Heart left ventricle (tissue), 16 donors: Measurements from ENCODE around the gene CELF2. TPM values are rescaled to one million over a fixed set of nuclear protein-coding genes. Genes with fewer than 3 reads are reported as not detected.

ENCODE experiments used
- ATAC-seq, 4 donors: fragments of 200-7000 bp; cut with Tn5 transposase; one replicate each; pipeline ENCODE4 v1.9.1; 2020 to 2022; ENCODE audit warnings: moderate library complexity in 4 of 4, mild to moderate bottlenecking in 3 of 4, moderate number of reproducible peaks in 1 of 4
- DNase-seq, 5 donors: peaks; one replicate each; pipeline ENCODE4 v3.0.0-alpha.2; 2020
- H3K27ac ChIP-seq, 12 donors: fragments of 200-600 bp; sonication (generic) in 4 of 12; one replicate each; pipeline versions ENCODE4 v1.5.0 to v1.8.0; 2016 to 2022; ENCODE audit warnings: mild to moderate bottlenecking in 2 of 12
- H3K27me3 ChIP-seq, 9 donors: fragments of 200-600 bp; sonication (generic) in 2 of 9; one replicate each; pipeline versions ENCODE4 v1.5.1 to v1.8.0; 2016 to 2022; ENCODE audit warnings: mild to moderate bottlenecking in 3 of 9
- H3K36me3 ChIP-seq, 9 donors: fragments of 200-600 bp; sonication (generic) in 2 of 9; one replicate each; pipeline versions ENCODE4 v1.5.0 to v1.8.0; 2018 to 2022; ENCODE audit warnings: mild to moderate bottlenecking in 2 of 9
- H3K4me1 ChIP-seq, 12 donors: fragments of 200-600 bp; sonication (generic) in 4 of 12; one replicate each; pipeline versions ENCODE4 v1.5.0 to v1.8.0; 2016 to 2022; ENCODE audit warnings: mild to moderate bottlenecking in 3 of 12
- H3K4me3 ChIP-seq, 12 donors: fragments of 200-600 bp; sonication (generic) in 4 of 12; one replicate each; pipeline versions ENCODE4 v1.5.0 to v1.8.0; 2017 to 2022; ENCODE audit warnings: mild to moderate bottlenecking in 9 of 12, moderate library complexity in 4 of 12
- H3K9me3 ChIP-seq, 12 donors: fragments of 200-600 bp; sonication (generic) in 4 of 12; one replicate each; pipeline versions ENCODE4 v1.5.0 to v1.8.0; 2016 to 2022; ENCODE audit warnings: mild to moderate bottlenecking in 1 of 12
- CTCF ChIP-seq, 12 donors: fragments of 200-600 bp; sonication (generic) in 4 of 12; IDR thresholded peaks; one replicate each; pipeline versions ENCODE4 v1.5.0 to v1.8.0; 2018 to 2022; ENCODE audit warnings: antibody characterized with exemption in 12 of 12, mild to moderate bottlenecking in 5 of 12
- POLR2A ChIP-seq, 2 donors: fragments of 450-650 bp; IDR thresholded peaks; one replicate each; pipeline ENCODE4 v1.6.1; 2017; ENCODE audit warnings: antibody characterized with exemption in 2 of 2, mild to moderate bottlenecking in 2 of 2, moderate library complexity in 2 of 2
- WGBS, 4 donors: extraction: QIAGEN DNeasy Blood & Tissue Kit in 2 of 4; methylation state at CpG; one replicate each; pipeline versions ENCODE4 v1.1.5 to v1.1.7; 2013 to 2018; 5-methylcytosine and 5-hydroxymethylcytosine counted together
- intact Hi-C, 10 donors: fragments of 100-400 bp; cut with DNase I; formaldehyde crosslinking; loops; one replicate each; pipeline versions ENCODE4 v1.11.1 to v1.14.2; 2022
- polyA plus RNA-seq, 2 donors: library from polyadenylated mRNA; stranded (reverse); fragments of 200-250 nt; gene quantifications; one replicate each; pipeline ENCODE4 v1.2.3, GENCODE V29; 2013
- total RNA-seq, 9 donors: library from RNA; depleted of rRNA in 2 of 9; stranded (reverse); fragments of >200 nt in 2 of 9; fragmentation: NEBNext Ultra II Directional in 3 of 9; extraction: Animal tissue kit (Norgen Biotek cat#: 25700) in 3 of 9; gene quantifications; one replicate each; pipeline versions ENCODE4 v1.1.0 to v1.2.4, GENCODE V29; 2016 to 2023
- donor health status: ischemic (EF 13 %, LVEDD 7.1; RV severe dilation, severe dysfunction).
- donor health status: healthy with polysubstance abuse.
- donor health status: DM: no; HTN: yes; CAD: no.
- donor health status: DM: no; HTN: no; CAD: no.
- donor health status: ischemic (EF 25% LVEDD 6.9; RV normal size, moderate dysfunction).
- donor health status: ischemic (EF 25% LVEDD 5.7; RV mildly dilated, moderate dysfunction).
- donor health status: healthy.
- donor health status: DM: yes; HTN: yes; CAD: no.
- donor health status: ischemic (EF 35%, LVEDD 5.7; RV mildly dilated, moderate dysfunction).
- donor health status: nonischemic (EF 11% LVEDD 7.7; RV severe dilation, severe dysfunction).
- donor health status: DM: yes; HTN: yes; CAD: no.
- donor health status: PGD.
- donor health status: ischemic (EF 29% LVEDD 5.4; RV normal size, mild dysfunction).
- donor health status: nonischemic (EF 23%, LVEDD 6.1; RV moderate dilation, normal function).

The CELF2 gene
- total and polyA plus RNA-seq, 11 donors: 14.2 to 103 (median 67.1) TPM

GRCh38 chr10:11214407-11214806 lies 196.7 kb downstream of the CELF2 start:
- no peak overlapping the region for H3K27ac ChIP-seq
- H3K4me1 ChIP-seq: peaks cover 6 to 66% (median 36%) of the 10 kb centered on the region in 12 donors
- no peaks in the 10 kb centered on the region for H3K27me3 ChIP-seq
- peaks cover 0 to 22% (median 0%) of the 10 kb centered on the region in 9 donors for H3K36me3 ChIP-seq
- DNase-seq: no peak
- intact Hi-C loops: no loop called here
- no peak overlapping the region for H3K4me3 ChIP-seq
- H3K9me3 ChIP-seq: no peaks in the 10 kb centered on the region
- no peak for TF ChIP-seq CTCF (IDR thresholded peaks at IDR 0.05)
- TF ChIP-seq POLR2A (IDR thresholded peaks at IDR 0.05): no peak
- no peak for ATAC-seq
- WGBS, 4 donors: 85 to 93% (median 89%) methylated on average over 10 of the region's 10 CpGs

GRCh38 chr10:11215471-11215870 lies 197.8 kb downstream of the CELF2 start:
- Histone ChIP-seq H3K4me3 (no peak overlapping the region), H3K27me3 (no peaks in the 10 kb centered on the region), H3K9me3 (no peaks in the 10 kb centered on the region), H3K27ac (peak overlapping the region in 1 of 12 donors; percentile 34), H3K4me1 (peaks cover under 1 to 56% (median 26%) of the 10 kb centered on the region in 12 donors), H3K36me3 (peaks cover 0 to 31% (median 0%) of the 10 kb centered on the region in 9 donors)
- 87 to 94% (median 92%) methylated on average over 4 of the region's 4 CpGs for WGBS, 4 donors
- no peak for ATAC-seq
- DNase-seq: no peak
- intact Hi-C loops: no loop called here
- no peak for TF ChIP-seq CTCF (IDR thresholded peaks at IDR 0.05)
- no peak for TF ChIP-seq POLR2A (IDR thresholded peaks at IDR 0.05)

GRCh38 chr10:11217521-11217920 lies 199.8 kb downstream of the CELF2 start:
- no peak for ATAC-seq

GRCh38 chr10:11218395-11218794 lies 200.7 kb downstream of the CELF2 start:
- no peaks in the 10 kb centered on the region for H3K27me3 ChIP-seq
- ATAC-seq (no peak), DNase-seq (no peak)
- peaks cover 0 to 34% (median 7%) of the 10 kb centered on the region in 12 donors for H3K4me1 ChIP-seq
- peak overlapping the region in 1 of 12 donors; percentile 8 for H3K27ac ChIP-seq
- TF ChIP-seq POLR2A (IDR thresholded peaks at IDR 0.05): no peak
- no peak for TF ChIP-seq CTCF (IDR thresholded peaks at IDR 0.05)
- H3K4me3 ChIP-seq: no peak overlapping the region
- intact Hi-C loops: no loop called here
- H3K9me3 ChIP-seq: no peaks in the 10 kb centered on the region
- 79 to 87% (median 85%) methylated on average over 5 of the region's 5 CpGs for WGBS, 4 donors
- peaks cover 0 to 49% (median 0%) of the 10 kb centered on the region in 9 donors for H3K36me3 ChIP-seq

More at GRCh38 chr10:11217521-11217920, 199.8 kb downstream of the CELF2 start:
- H3K4me3 ChIP-seq: no peak overlapping the region
- no peak overlapping the region for H3K27ac ChIP-seq
- H3K27me3 ChIP-seq: no peaks in the 10 kb centered on the region
- DNase-seq: no peak
- WGBS, 4 donors: 89 to 95% (median 93%) methylated on average over 3 of the region's 3 CpGs
- peaks cover 0 to 41% (median 0%) of the 10 kb centered on the region in 9 donors for H3K36me3 ChIP-seq
- H3K4me1 ChIP-seq: peaks cover 0 to 37% (median 13%) of the 10 kb centered on the region in 12 donors
- intact Hi-C loops: no loop called here
- H3K9me3 ChIP-seq: no peaks in the 10 kb centered on the region
- TF ChIP-seq CTCF (IDR thresholded peaks at IDR 0.05) (no peak), POLR2A (IDR thresholded peaks at IDR 0.05) (no peak)
